ENCODE results near the gene CD68.

Gene CD68

DNA sequence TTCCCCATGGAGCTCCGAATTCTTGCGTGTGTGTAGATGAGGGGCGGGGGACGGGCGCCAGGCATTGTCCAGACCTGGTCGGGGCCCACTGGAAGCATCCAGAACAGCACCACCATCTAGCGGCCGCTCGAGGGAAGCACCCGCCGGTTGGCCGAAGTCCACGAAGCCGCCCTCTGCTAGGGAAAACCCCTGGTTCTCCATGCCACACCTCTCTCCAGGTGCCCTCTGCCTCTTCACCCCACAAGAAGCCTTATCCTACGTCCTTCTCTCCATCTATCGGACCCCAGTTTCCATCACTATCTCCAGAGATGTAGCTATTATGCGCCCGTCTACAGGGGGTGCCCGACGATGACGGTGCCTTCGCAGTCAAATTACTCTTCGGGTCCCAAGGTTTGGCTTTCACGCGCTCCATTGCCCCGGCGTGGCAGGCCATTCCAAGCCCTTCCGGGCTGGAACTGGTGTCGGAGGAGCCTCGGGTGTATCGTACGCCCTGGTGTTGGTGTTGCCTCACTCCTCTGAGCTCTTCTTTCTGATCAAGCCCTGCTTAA lies 18.3 kb upstream of the CD68 start:
- Histone ChIP-seq H3K18ac (ENCODE audit: low read length) (peak overlapping the region; percentile 47), H3K36me3 (ENCODE audit: control insufficient read depth in 1 of 2, insufficient read depth in 2 of 2, low read length in 2 of 2) (peaks cover 22 to 25% of the 10 kb centered on the region in 2 experiments), H3K79me1 (ENCODE audit: low read length) (peaks cover 11% of the 10 kb centered on the region)

GRCh38 chr17:7561589-7562207 lies 17.7 kb upstream of the CD68 start, which contains the start of gene SENP3:
TSS of gene SENP3 (plus strand) at chr17:7561919. CDS start at chr17:7563077, 1,158 bp downstream.
- Histone ChIP-seq H3K27ac (ENCODE audit: low read depth, low read length) (peak within 1 kb of the TSS; percentile 38), H2BK120ac (ENCODE audit: insufficient read depth, low read length, poor library complexity) (peak within 1 kb of the TSS; percentile 75), H4K8ac (ENCODE audit: low read depth, low read length) (peak within 1 kb of the TSS; percentile 98), H3K23ac (ENCODE audit: low read length) (no peak within 1 kb of the TSS), H3K4me1 (ENCODE audit: control insufficient read depth in 1 of 2, insufficient read depth in 2 of 2, low read length in 2 of 2) (peaks cover 4 to 12% of the 10 kb centered on the region in 2 experiments), H3K4me2 (ENCODE audit: low read length) (peak within 1 kb of the TSS; percentile 97), H2BK5ac (ENCODE audit: low read depth, low read length, poor library complexity) (peak within 1 kb of the TSS; percentile 78), H3K9ac (ENCODE audit: low read length) (peak within 1 kb of the TSS; percentile 86), H3K4ac (ENCODE audit: low read depth, low read length) (peak within 1 kb of the TSS; percentile 85), H3K18ac (ENCODE audit: low read length) (peak within 1 kb of the TSS; percentile 93), H3K4me3 (ENCODE audit: low read depth, low read length) (peak within 1 kb of the TSS; percentile 92), H3K14ac (ENCODE audit: low read length) (peak within 1 kb of the TSS; percentile 90), H4K91ac (ENCODE audit: low read depth, low read length) (peak within 1 kb of the TSS; percentile 86), H4K12ac (ENCODE audit: low read depth, low read length) (peak within 1 kb of the TSS; percentile 95), H2AK5ac (ENCODE audit: low read length) (peak within 1 kb of the TSS; percentile 79), H3K79me1 (ENCODE audit: low read length) (peaks cover 11% of the 10 kb centered on the region), H3K27me3 (ENCODE audit: insufficient read depth, low read length) (no peaks in the 10 kb centered on the region), H3K9me3 (ENCODE audit: insufficient read depth, low read depth, low read length) (no peaks in the 10 kb centered on the region), H2BK12ac (ENCODE audit: low read length) (peak within 1 kb of the TSS; percentile 1), H2AFZ (ENCODE audit: insufficient read depth, low read length, poor library complexity) (peak within 1 kb of the TSS; percentile 98), H3K79me2 (ENCODE audit: control insufficient read depth, insufficient read depth, low read length, poor library complexity) (peaks cover 11% of the 10 kb centered on the region), H3K36me3 (ENCODE audit: control insufficient read depth in 1 of 2, insufficient read depth in 2 of 2, low read length in 2 of 2) (peaks cover 23 to 27% of the 10 kb centered on the region in 2 experiments)
- WGBS (ENCODE audit: extremely low coverage, insufficient coverage, insufficient read length), result no CpG with 5 or more reads among the region's 82 CpGs
- DNase-seq, result peak; percentile 86 to 92

More for the DNA sequence above, 18.3 kb upstream of the CD68 start:
- WGBS (ENCODE audit: extremely low coverage, insufficient coverage, insufficient read length), result no CpG with 5 or more reads among the region's 32 CpGs
- no peaks in the 10 kb centered on the region for H3K9me3 ChIP-seq (ENCODE audit: insufficient read depth, low read depth, low read length)
- peak overlapping the region; percentile 97 for H3K4me2 ChIP-seq (ENCODE audit: low read length)
- H4K12ac ChIP-seq (ENCODE audit: low read depth, low read length), result peak overlapping the region; percentile 14
- peak overlapping the region; percentile 78 for H2BK5ac ChIP-seq (ENCODE audit: low read depth, low read length, poor library complexity)
- H3K14ac ChIP-seq (ENCODE audit: low read length), result peak overlapping the region; percentile 59
- no peaks in the 10 kb centered on the region for H3K27me3 ChIP-seq (ENCODE audit: insufficient read depth, low read length)
- peaks cover 4 to 12% of the 10 kb centered on the region in 2 experiments for H3K4me1 ChIP-seq (ENCODE audit: control insufficient read depth in 1 of 2, insufficient read depth in 2 of 2, low read length in 2 of 2)
- peak; percentile 87 to 94 for DNase-seq
- peak overlapping the region; percentile 96 for H4K8ac ChIP-seq (ENCODE audit: low read depth, low read length)
- peak overlapping the region; percentile 1 for H2BK12ac ChIP-seq (ENCODE audit: low read length)
- peak overlapping the region; percentile 68 for H3K9ac ChIP-seq (ENCODE audit: low read length)
- H3K4ac ChIP-seq (ENCODE audit: low read depth, low read length), result peak overlapping the region; percentile 71
- H4K91ac ChIP-seq (ENCODE audit: low read depth, low read length), result peak overlapping the region; percentile 85
- H3K79me2 ChIP-seq (ENCODE audit: control insufficient read depth, insufficient read depth, low read length, poor library complexity), result peaks cover 11% of the 10 kb centered on the region
- peak overlapping the region; percentile 75 for H2BK120ac ChIP-seq (ENCODE audit: insufficient read depth, low read length, poor library complexity)
- H2AFZ ChIP-seq (ENCODE audit: insufficient read depth, low read length, poor library complexity), result peak overlapping the region; percentile 96
- H2AK5ac ChIP-seq (ENCODE audit: low read length), result peak overlapping the region; percentile 11
- H3K4me3 ChIP-seq (ENCODE audit: low read depth, low read length), result peak overlapping the region; percentile 92
- no peak overlapping the region for H3K23ac ChIP-seq (ENCODE audit: low read length)
- peak overlapping the region; percentile 38 for H3K27ac ChIP-seq (ENCODE audit: low read depth, low read length)

DNA sequence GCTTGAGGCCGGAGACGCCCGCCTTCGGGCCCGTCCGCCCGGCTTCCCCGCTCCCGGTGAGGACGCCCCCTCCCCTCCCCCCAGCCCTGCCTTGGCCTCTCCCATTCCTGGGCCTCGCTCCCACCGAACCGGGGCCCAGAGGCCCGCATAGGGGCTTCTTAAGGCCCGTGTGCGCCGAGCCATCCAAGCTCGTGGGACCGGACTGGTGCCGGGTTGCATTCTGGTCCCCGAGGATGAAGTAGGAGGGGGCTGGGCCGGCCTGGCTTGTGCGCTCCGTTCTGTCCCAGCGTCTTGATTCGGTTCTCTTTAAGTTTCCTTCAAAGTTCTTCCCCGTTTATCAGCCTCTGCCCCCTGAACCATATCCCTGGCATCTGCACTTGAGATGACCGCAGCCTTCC lies 17.2 kb upstream of the CD68 start:
- H3K27me3 ChIP-seq (ENCODE audit: insufficient read depth, low read length), result no peaks in the 10 kb centered on the region
- no peaks in the 10 kb centered on the region for H3K9me3 ChIP-seq (ENCODE audit: insufficient read depth, low read depth, low read length)
- H4K12ac ChIP-seq (ENCODE audit: low read depth, low read length), result peak overlapping the region; percentile 84
- H2AFZ ChIP-seq (ENCODE audit: insufficient read depth, low read length, poor library complexity), result peak overlapping the region; percentile 98
- peak overlapping the region; percentile 85 for H3K14ac ChIP-seq (ENCODE audit: low read length)
- no CpG with 5 or more reads among the region's 28 CpGs for WGBS (ENCODE audit: extremely low coverage, insufficient coverage, insufficient read length)
- H3K36me3 ChIP-seq (ENCODE audit: control insufficient read depth in 1 of 2, insufficient read depth in 2 of 2, low read length in 2 of 2), result peaks cover 27 to 29% of the 10 kb centered on the region in 2 experiments
- peak overlapping the region; percentile 86 for H4K91ac ChIP-seq (ENCODE audit: low read depth, low read length)
- peak overlapping the region; percentile 86 for H3K9ac ChIP-seq (ENCODE audit: low read length)
- H3K27ac ChIP-seq (ENCODE audit: low read depth, low read length), result peak overlapping the region; percentile 29
- no peak overlapping the region for H2BK12ac ChIP-seq (ENCODE audit: low read length)
- H3K4me3 ChIP-seq (ENCODE audit: low read depth, low read length), result peak overlapping the region; percentile 92
- H2AK5ac ChIP-seq (ENCODE audit: low read length), result peak overlapping the region; percentile 79
- H3K79me2 ChIP-seq (ENCODE audit: control insufficient read depth, insufficient read depth, low read length, poor library complexity), result peaks cover 11% of the 10 kb centered on the region
- peak overlapping the region; percentile 66 for H2BK120ac ChIP-seq (ENCODE audit: insufficient read depth, low read length, poor library complexity)
- no peak overlapping the region for H3K23ac ChIP-seq (ENCODE audit: low read length)
- peaks cover 4 to 12% of the 10 kb centered on the region in 2 experiments for H3K4me1 ChIP-seq (ENCODE audit: control insufficient read depth in 1 of 2, insufficient read depth in 2 of 2, low read length in 2 of 2)
- H3K79me1 ChIP-seq (ENCODE audit: low read length), result peaks cover 11% of the 10 kb centered on the region
- H3K4ac ChIP-seq (ENCODE audit: low read depth, low read length), result peak overlapping the region; percentile 83
- H4K8ac ChIP-seq (ENCODE audit: low read depth, low read length), result peak overlapping the region; percentile 98
- H3K18ac ChIP-seq (ENCODE audit: low read length), result peak overlapping the region; percentile 93
- peak overlapping the region; percentile 87 for H3K4me2 ChIP-seq (ENCODE audit: low read length)
- no peak for DNase-seq
- H2BK5ac ChIP-seq (ENCODE audit: low read depth, low read length, poor library complexity), result peak overlapping the region; percentile 77

GRCh38 chr17:7563115-7563869 lies 16.1 kb upstream of the CD68 start:
- Histone ChIP-seq H2AFZ (ENCODE audit: insufficient read depth, low read length, poor library complexity) (no peak overlapping the region), H3K4me2 (ENCODE audit: low read length) (peak overlapping the region; percentile 87), H4K8ac (ENCODE audit: low read depth, low read length) (no peak overlapping the region), H3K23ac (ENCODE audit: low read length) (no peak overlapping the region), H4K91ac (ENCODE audit: low read depth, low read length) (no peak overlapping the region), H3K79me2 (ENCODE audit: control insufficient read depth, insufficient read depth, low read length, poor library complexity) (peaks cover 11% of the 10 kb centered on the region), H4K12ac (ENCODE audit: low read depth, low read length) (no peak overlapping the region), H3K4ac (ENCODE audit: low read depth, low read length) (peak overlapping the region; percentile 83), H3K79me1 (ENCODE audit: low read length) (peaks cover 11% of the 10 kb centered on the region), H3K14ac (ENCODE audit: low read length) (no peak overlapping the region), H2BK5ac (ENCODE audit: low read depth, low read length, poor library complexity) (no peak overlapping the region), H2BK120ac (ENCODE audit: insufficient read depth, low read length, poor library complexity) (no peak overlapping the region), H3K9ac (ENCODE audit: low read length) (no peak overlapping the region), H3K27ac (ENCODE audit: low read depth, low read length) (no peak overlapping the region), H2BK12ac (ENCODE audit: low read length) (no peak overlapping the region), H2AK5ac (ENCODE audit: low read length) (no peak overlapping the region), H3K27me3 (ENCODE audit: insufficient read depth, low read length) (no peaks in the 10 kb centered on the region), H3K4me1 (ENCODE audit: control insufficient read depth in 1 of 2, insufficient read depth in 2 of 2, low read length in 2 of 2) (peaks cover 0 to 10% of the 10 kb centered on the region in 2 experiments), H3K9me3 (ENCODE audit: insufficient read depth, low read depth, low read length) (no peaks in the 10 kb centered on the region), H3K36me3 (ENCODE audit: control insufficient read depth in 1 of 2, insufficient read depth in 2 of 2, low read length in 2 of 2) (peaks cover 32% of the 10 kb centered on the region in 2 experiments), H3K18ac (ENCODE audit: low read length) (no peak overlapping the region), H3K4me3 (ENCODE audit: low read depth, low read length) (no peak overlapping the region)
- WGBS (ENCODE audit: extremely low coverage, insufficient coverage, insufficient read length), result no CpG with 5 or more reads among the region's 30 CpGs
- no peak for DNase-seq
